PC-9 (cell line): ENCODE results near the gene OLFML1.

Experiments
- EZH2 ChIP-seq: fragments of 200-600 bp; sonication (generic); IDR thresholded peaks from 2 replicates; pipeline ENCODE4 v1.8.0; 2017; ENCODE audit warnings: antibody characterized with exemption, low read depth
- TF ChIP-seq, protein P1 (sequence below): fragments of 200-600 bp; sonication (generic); conservative IDR thresholded peaks from 2 replicates; pipeline ENCODE4 v1.6.1; 2017; ENCODE audit warnings: mixed run types, antibody characterized with exemption, mild to moderate bottlenecking, moderate library complexity

DNA sequence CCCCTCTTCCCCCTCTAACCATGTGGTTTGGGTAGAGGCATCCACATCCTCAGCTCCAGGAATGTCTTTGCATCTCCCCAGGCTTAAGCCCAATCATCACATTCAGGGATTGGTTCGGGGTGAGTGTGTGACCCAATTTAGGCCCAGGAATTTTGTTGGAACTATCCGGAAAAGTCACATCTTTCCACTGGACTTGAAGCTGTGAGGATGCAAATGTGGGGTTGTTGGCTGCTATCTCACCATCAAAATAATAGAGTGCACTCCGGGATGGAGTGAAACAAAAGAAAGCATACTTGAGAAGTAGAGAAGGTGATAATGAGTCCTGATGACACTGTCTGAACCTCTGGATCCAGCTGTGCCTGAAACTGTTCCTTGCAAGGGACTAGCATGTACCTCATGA, 33.8 kb upstream of the OLFML1 start:
- TF ChIP-seq, protein P1, sequence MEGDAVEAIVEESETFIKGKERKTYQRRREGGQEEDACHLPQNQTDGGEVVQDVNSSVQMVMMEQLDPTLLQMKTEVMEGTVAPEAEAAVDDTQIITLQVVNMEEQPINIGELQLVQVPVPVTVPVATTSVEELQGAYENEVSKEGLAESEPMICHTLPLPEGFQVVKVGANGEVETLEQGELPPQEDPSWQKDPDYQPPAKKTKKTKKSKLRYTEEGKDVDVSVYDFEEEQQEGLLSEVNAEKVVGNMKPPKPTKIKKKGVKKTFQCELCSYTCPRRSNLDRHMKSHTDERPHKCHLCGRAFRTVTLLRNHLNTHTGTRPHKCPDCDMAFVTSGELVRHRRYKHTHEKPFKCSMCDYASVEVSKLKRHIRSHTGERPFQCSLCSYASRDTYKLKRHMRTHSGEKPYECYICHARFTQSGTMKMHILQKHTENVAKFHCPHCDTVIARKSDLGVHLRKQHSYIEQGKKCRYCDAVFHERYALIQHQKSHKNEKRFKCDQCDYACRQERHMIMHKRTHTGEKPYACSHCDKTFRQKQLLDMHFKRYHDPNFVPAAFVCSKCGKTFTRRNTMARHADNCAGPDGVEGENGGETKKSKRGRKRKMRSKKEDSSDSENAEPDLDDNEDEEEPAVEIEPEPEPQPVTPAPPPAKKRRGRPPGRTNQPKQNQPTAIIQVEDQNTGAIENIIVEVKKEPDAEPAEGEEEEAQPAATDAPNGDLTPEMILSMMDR: no peak
- TF ChIP-seq EZH2: no peak
